B cell (primary cell): ENCODE data around the gene CEACAM16. TPM values are rescaled to one million over a fixed set of nuclear protein-coding genes. Genes with fewer than 3 reads are reported as not detected.
"Not testable (repeated sequence)": the region's sequence is repeated elsewhere in the genome, so short reads cannot be mapped to it uniquely, and the experiment has no call there.

Experiments
- ATAC-seq: fragments of 200-7000 bp; cut with Tn5 transposase; one replicate; pipeline ENCODE4 v1.10.0; 2021; ENCODE audit warnings: low read depth, mild to moderate bottlenecking, moderate number of reproducible peaks, moderate library complexity
- CTCF ChIA-PET: fragments of 350-600 bp; sonication (Branson Sonifier 250); formaldehyde crosslinking; loops from one replicate; lab custom pipeline; 2021; ENCODE audit warnings: antibody characterized with exemption, inconsistent platforms; lab: Charles Lee
- POLR2A ChIA-PET: fragments of 350-600 bp; sonication (Branson Sonifier 250); formaldehyde crosslinking; loops from one replicate; lab custom pipeline; 2021; ENCODE audit warnings: antibody characterized with exemption; lab: Charles Lee
- DNase-seq: peaks from one replicate; pipeline ENCODE4 v3.0.0; 2013
- H2AFZ ChIP-seq: 2 replicates; pipeline ENCODE4 v1.6.1; 2012; ENCODE audit warnings: mild to moderate bottlenecking, low read depth, low read length; ENCODE audit not compliant: insufficient read depth, poor library complexity, severe bottlenecking
- H3K27ac ChIP-seq, 2 donors: 1 replicate in 1 of 2; 2 replicates in 1 of 2; pipeline ENCODE4 v1.5.1; 2012 to 2013; ENCODE audit warnings: low read length in 2 of 2, mild to moderate bottlenecking in 2 of 2, moderate library complexity in 1 of 2
- H3K27me3 ChIP-seq, 4 experiments: fragments of 200-600 bp in 1 of 4; sonication (generic) in 1 of 4; replicated peaks in 1 of 4; 1 replicate in 2 of 4; 2 replicates in 2 of 4; pipeline versions ENCODE4 v1.6.1 to v1.7.0; 2013 to 2016; ENCODE audit warnings: low read length in 3 of 4, mild to moderate bottlenecking in 2 of 4, mixed read lengths in 1 of 4, moderate library complexity in 1 of 4; ENCODE audit not compliant: insufficient read depth in 4 of 4, control insufficient read depth in 3 of 4; ENCODE audit errors: control extremely low read depth in 1 of 4
- H3K36me3 ChIP-seq, 2 experiments: replicated peaks in 1 of 2; 1 replicate in 1 of 2; 2 replicates in 1 of 2; pipeline versions ENCODE4 v1.6.1 to v1.7.1; 2013; ENCODE audit warnings: low read length in 1 of 2; ENCODE audit not compliant: insufficient read depth in 2 of 2, control insufficient read depth in 1 of 2; ENCODE audit errors: control extremely low read depth in 1 of 2, extremely low read depth in 1 of 2
- H3K4me1 ChIP-seq, 2 donors: fragments of 200-600 bp in 1 of 2; sonication (generic) in 1 of 2; 1 replicate in 1 of 2; 2 replicates in 1 of 2; pipeline versions ENCODE4 v1.5.1 to v1.6.1; 2013 to 2017; ENCODE audit warnings: low read length in 2 of 2; ENCODE audit not compliant: control insufficient read depth in 2 of 2, insufficient read depth in 2 of 2
- H3K4me2 ChIP-seq: replicated peaks from 2 replicates; pipeline ENCODE3; 2012; ENCODE audit warnings: mild to moderate bottlenecking, low read depth, low read length; ENCODE audit not compliant: poor library complexity, severe bottlenecking
- H3K4me3 ChIP-seq, 5 experiments: fragments of 200-600 bp in 1 of 5; sonication (generic) in 1 of 5; 1 replicate in 3 of 5; 2 replicates in 2 of 5; pipeline versions ENCODE4 v1.5.1 to v1.7.0; 2011 to 2016; ENCODE audit warnings: low read length in 4 of 5, mild to moderate bottlenecking in 4 of 5, low read depth in 2 of 5, control low read depth in 1 of 5, moderate library complexity in 1 of 5; ENCODE audit not compliant: insufficient read depth in 1 of 5; ENCODE audit errors: control extremely low read depth in 1 of 5, extremely low read depth in 1 of 5
- H3K79me2 ChIP-seq: fragments of 200-600 bp; sonication (generic); one replicate; pipeline ENCODE4 v1.6.0; 2016; ENCODE audit warnings: low read length; ENCODE audit not compliant: control insufficient read depth, insufficient read depth
- H3K9ac ChIP-seq: fragments of 200-600 bp; sonication (generic); 2 replicates; pipeline ENCODE4 v1.6.1; 2017; ENCODE audit warnings: mild to moderate bottlenecking, low read length, moderate library complexity
- H3K9me3 ChIP-seq, 3 donors: one replicate each; pipeline versions ENCODE4 v1.6.1 to v1.7.1; 2013; ENCODE audit warnings: low read length in 2 of 3; ENCODE audit not compliant: control insufficient read depth in 2 of 3, insufficient read depth in 1 of 3; ENCODE audit errors: control extremely low read depth in 1 of 3
- H4K20me1 ChIP-seq: 2 replicates; pipeline ENCODE4 v1.6.0; 2012; ENCODE audit warnings: mild to moderate bottlenecking, low read length; ENCODE audit not compliant: insufficient read depth, control insufficient read depth, poor library complexity, severe bottlenecking
- H3K27ac Mint-ChIP-seq: one replicate; pipeline ENCODE4 v1.8.0; 2021; ENCODE audit warnings: mixed read lengths
- H3K27me3 Mint-ChIP-seq: one replicate; pipeline ENCODE4 v1.8.0; 2021; ENCODE audit warnings: mixed read lengths
- H3K4me1 Mint-ChIP-seq: one replicate; pipeline ENCODE4 v1.8.0; 2021; ENCODE audit warnings: mixed read lengths
- H3K4me3 Mint-ChIP-seq: one replicate; pipeline ENCODE4 v1.8.0; 2021; ENCODE audit warnings: mixed read lengths
- H3K9me3 Mint-ChIP-seq: one replicate; pipeline ENCODE4 v1.8.0; 2022; ENCODE audit warnings: mixed read lengths; ENCODE audit not compliant: insufficient read depth
- EZH2 ChIP-seq: IDR thresholded peaks from 2 replicates; pipeline ENCODE4 v1.6.1; 2012; ENCODE audit warnings: borderline replicate concordance, low read depth, mild to moderate bottlenecking, moderate library complexity, low read length; ENCODE audit not compliant: insufficient read depth, poor library complexity, severe bottlenecking
- WGBS: methylation state at CpG from one replicate; pipeline ENCODE4 v1.1.5; 2013; ENCODE audit warnings: missing lambda C conversion rate; ENCODE audit not compliant: insufficient coverage; 5-methylcytosine and 5-hydroxymethylcytosine counted together
- intact Hi-C: fragments of 100-400 bp; cut with micrococcal nuclease; formaldehyde crosslinking; loops from one replicate; pipeline ENCODE4 v1.10.0; 2022
- polyA plus RNA-seq: library from polyadenylated mRNA; depleted of rRNA; stranded (reverse); fragments of >200 nt; gene quantifications from 2 replicates; pipeline ENCODE4 v1.2.3, GENCODE V29; 2012
- total RNA-seq, 2 donors: library from RNA; stranded (reverse); fragments of 120-200 nt in 1 of 2; gene quantifications; 1 replicate in 1 of 2; 2 replicates in 1 of 2; pipeline versions ENCODE4 v1.2.3 to v1.2.4, GENCODE V29; 2013 to 2022
- TF ChIP-seq, protein P1 (sequence below): fragments of 200-600 bp; IDR thresholded peaks from one replicate; pipeline ENCODE4 v1.8.0; 2022; ENCODE audit warnings: antibody characterized with exemption, mild to moderate bottlenecking

CEACAM16 gene
- total and polyA plus RNA-seq, 2 donors (not counting 1 experiment from before 2014, with no cell fraction given): not detected

DNA sequence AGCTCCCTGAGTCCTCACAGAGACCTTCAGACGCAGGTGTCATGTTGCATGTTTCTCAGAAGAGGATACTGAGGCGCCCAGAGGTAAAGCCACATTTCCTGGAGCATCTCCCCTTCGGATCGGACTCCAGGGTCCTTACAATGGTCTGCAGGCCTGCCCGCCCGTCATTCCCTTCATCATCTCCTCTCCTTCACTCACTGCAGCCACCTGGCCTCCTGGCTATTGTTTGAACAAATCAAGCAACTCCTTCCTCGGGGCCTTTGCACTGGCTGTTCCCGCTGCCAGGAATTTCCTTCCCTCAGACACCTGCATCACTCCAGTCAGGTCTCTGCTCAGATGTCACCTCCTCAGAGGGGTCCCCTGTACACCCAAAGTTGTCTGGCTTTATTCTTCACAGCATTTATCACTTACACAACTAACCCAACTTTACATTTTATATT, 20.3 kb downstream of the CEACAM16 start:
- Mint-ChIP-seq H3K9me3 (peaks cover 5% of the 10 kb centered on the region), H3K27me3 (no peaks in the 10 kb centered on the region), H3K4me1 (peaks cover 22% of the 10 kb centered on the region), H3K27ac (no peak overlapping the region), H3K4me3 (no peak overlapping the region)
- H3K4me2 ChIP-seq: no peak overlapping the region
- H2AFZ ChIP-seq: no peak overlapping the region
- DNase-seq: no peak
- 96% methylated on average over 8 of the region's 8 CpGs for WGBS
- no peaks in the 10 kb centered on the region for H3K36me3 ChIP-seq
- peaks cover 0 to 16% (median 11%) of the 10 kb centered on the region in 3 donors for H3K9me3 ChIP-seq
- POLR2A ChIA-PET: interaction anchor here (0.7 kb wide), 1 partner anchor 71 kb away, joined by 3 read pairs; no protein-coding TSS in a partner anchor
- no peaks in the 10 kb centered on the region for H4K20me1 ChIP-seq
- H3K9ac ChIP-seq: no peak overlapping the region
- no peak overlapping the region for H3K4me3 ChIP-seq
- TF ChIP-seq, protein P1, sequence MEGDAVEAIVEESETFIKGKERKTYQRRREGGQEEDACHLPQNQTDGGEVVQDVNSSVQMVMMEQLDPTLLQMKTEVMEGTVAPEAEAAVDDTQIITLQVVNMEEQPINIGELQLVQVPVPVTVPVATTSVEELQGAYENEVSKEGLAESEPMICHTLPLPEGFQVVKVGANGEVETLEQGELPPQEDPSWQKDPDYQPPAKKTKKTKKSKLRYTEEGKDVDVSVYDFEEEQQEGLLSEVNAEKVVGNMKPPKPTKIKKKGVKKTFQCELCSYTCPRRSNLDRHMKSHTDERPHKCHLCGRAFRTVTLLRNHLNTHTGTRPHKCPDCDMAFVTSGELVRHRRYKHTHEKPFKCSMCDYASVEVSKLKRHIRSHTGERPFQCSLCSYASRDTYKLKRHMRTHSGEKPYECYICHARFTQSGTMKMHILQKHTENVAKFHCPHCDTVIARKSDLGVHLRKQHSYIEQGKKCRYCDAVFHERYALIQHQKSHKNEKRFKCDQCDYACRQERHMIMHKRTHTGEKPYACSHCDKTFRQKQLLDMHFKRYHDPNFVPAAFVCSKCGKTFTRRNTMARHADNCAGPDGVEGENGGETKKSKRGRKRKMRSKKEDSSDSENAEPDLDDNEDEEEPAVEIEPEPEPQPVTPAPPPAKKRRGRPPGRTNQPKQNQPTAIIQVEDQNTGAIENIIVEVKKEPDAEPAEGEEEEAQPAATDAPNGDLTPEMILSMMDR: no peak
- no peak for TF ChIP-seq EZH2
- intact Hi-C loops: no loop called here
- CTCF ChIA-PET: interaction anchor here (11.7 kb wide), 1 partner anchor 52 kb away, joined by 591 read pairs; the partner anchor contains the start of gene CBLC
- ATAC-seq: no peak
- H3K79me2 ChIP-seq: no peaks in the 10 kb centered on the region
- H3K27ac ChIP-seq: no peak overlapping the region
- H3K4me1 ChIP-seq: peaks cover 19 to 22% of the 10 kb centered on the region in 2 donors
- H3K27me3 ChIP-seq: no peaks in the 10 kb centered on the region

GRCh38 chr19:44720396-44720795, 21.4 kb downstream of the CEACAM16 start:
- H4K20me1 ChIP-seq, H3K4me3 Mint-ChIP-seq, H3K27ac Mint-ChIP-seq, H3K4me3 ChIP-seq, H3K27me3 ChIP-seq, POLR2A ChIA-PET, H3K27ac ChIP-seq, DNase-seq, ATAC-seq, H3K4me2 ChIP-seq, H3K9ac ChIP-seq, H3K9me3 ChIP-seq, H3K36me3 ChIP-seq, H3K79me2 ChIP-seq, H2AFZ ChIP-seq, H3K27me3 Mint-ChIP-seq, H3K9me3 Mint-ChIP-seq: not testable (repeated sequence)
- peaks cover 31% of the 10 kb centered on the region for H3K4me1 Mint-ChIP-seq
- CTCF ChIA-PET: interaction anchor here (5.3 to 11.7 kb wide), 2 partner anchors 30 to 51 kb away, joined by 89 to 591 read pairs; partner anchors contain the start of gene CBLC
- H3K4me1 ChIP-seq: peaks cover 22 to 33% of the 10 kb centered on the region in 2 donors
- WGBS: 96% methylated on average over 9 of the region's 9 CpGs
- intact Hi-C loops: loop anchor here (5.0 to 10.0 kb wide), 2 partner anchors 33 to 124 kb away; partner anchors contain the start of gene NECTIN2
